ENCODE results near the gene CC2D2B.
A peak's percentile ranks its signal among the peaks of the same experiment; 100 is the strongest.
"Not testable (repeated sequence)": the region's sequence is repeated elsewhere in the genome, so short reads cannot be mapped to it uniquely, and the experiment has no call there.

The CC2D2B gene

GRCh38 chr10:95906677-95907455 is 909 bp upstream of the CC2D2B start:
- peak; percentile 56 for DNase-seq

DNA sequence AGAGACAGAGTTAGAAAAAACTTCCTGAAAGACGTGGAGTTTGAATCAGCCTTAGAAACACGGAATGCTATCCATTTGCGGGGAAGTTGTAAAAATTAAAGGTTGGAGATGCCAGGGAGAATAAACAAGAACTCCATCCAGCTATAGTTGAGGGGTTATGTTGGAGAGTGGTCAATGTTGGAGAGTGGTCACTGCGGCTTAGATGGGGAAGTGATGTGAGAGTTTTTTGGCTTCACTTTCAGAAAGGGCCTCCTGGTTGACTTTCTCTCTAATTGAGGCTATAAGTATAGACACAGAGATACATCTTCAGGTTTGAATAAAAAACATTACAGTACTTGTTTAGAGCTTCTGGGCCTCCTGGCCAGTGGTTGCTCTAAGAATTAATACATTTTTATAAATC is 675 bp downstream of the CC2D2B start:
- DNase-seq = no peak

GRCh38 chr10:95909561-95909960 is 1.8 kb downstream of the CC2D2B start:
- DNase-seq = no peak

DNA sequence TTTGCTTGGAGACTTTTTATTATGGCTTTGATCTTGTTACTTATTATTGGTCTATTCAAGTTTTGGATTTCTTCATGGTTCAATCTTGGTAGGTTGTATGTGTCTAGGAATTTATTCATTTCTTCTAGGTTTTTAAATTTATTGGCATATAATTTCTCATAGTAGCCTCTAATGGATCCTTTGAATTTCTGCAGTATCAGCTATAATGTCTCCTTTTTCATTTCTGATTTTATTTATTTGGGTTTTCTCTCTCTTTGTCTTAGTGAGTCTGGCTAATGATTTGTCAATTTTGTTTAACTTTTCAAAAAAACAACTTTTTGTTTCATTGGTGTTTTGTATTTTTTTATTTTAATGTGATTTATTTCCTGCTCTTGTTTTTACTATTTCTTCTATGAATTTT is 8.3 kb downstream of the CC2D2B start:
- DNase-seq = not testable (repeated sequence)

DNA sequence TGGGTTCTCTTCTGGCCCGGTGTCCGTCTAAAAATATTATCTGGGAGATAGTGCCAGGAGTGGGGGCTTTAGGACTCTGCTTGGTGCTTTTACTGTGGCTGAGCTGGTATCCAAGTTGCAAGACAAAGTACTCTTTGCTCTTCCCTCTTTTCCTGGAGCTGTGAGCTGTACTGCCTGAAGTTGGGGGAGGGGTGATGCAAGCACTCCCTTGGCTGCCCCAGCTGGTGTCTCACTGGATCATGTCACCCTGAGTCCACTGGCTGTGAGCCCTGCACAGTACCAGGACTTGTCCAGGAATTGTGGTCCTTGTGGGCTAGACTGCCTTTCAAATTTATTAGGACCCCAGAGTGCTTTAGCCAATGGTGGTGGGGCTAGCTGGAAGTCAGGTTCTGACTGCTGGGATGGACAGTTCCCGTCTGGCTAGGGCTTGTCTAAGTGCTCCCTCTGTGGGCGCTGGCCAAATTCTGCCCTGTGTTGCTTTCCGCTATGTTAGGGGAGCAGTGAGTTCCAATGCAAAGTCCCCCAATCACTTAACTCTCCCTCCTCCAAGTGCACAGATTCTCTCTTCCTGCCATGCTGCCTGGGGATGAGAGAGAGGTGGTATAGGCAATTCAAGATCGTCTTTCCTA is 13.1 kb downstream of the CC2D2B start:
- no peak for DNase-seq

GRCh38 chr10:95925033-95925432 is 17.3 kb downstream of the CC2D2B start:
- DNase-seq = no peak

- DNase-seq = no peak
These were observed 27.7 kb downstream of the CC2D2B start for GRCh38 chr10:95935429-95935828.

- no peak for DNase-seq
These were observed 33.3 kb downstream of the CC2D2B start for GRCh38 chr10:95941115-95941514.

DNA sequence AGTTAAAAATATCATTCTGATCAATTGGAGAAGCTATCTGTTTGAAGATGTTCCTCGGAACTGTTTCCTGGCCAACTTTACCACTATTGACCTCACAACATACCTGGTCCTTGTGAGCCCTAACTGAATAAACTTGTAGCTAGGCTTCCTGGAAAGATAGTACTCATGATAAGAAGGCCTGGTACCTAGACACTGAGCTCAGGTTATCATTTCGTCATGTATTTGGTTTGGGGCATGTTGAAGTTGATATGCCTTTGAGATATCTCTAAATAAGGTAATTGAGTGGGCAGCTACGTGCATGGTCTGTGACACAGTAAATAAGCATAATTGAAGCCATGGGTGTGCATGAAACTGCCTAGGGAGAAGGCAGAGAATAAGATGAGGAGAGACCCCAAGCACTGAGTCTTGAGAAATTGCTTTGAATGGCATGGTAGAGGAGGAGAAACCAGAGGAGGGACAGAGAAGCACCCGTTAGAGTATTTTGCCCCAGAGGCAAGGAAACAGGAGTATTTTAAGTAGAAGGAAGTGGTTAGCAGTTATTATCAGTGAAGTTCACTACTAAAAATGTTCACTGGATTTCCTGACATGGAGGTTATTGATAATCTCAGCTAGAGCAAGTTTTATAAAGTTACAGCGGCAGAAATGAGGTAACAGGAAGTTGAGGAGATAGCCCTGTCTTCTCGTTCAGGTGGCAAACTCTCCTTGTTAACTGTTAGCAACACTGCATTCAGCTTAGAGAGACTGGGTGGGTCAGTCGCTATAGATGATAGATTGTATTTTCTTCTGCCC is 55.6 kb downstream of the CC2D2B start:
- DNase-seq = no peak

- DNase-seq = no peak
These were observed 56.2 kb downstream of the CC2D2B start for GRCh38 chr10:95963991-95964389.

DNA sequence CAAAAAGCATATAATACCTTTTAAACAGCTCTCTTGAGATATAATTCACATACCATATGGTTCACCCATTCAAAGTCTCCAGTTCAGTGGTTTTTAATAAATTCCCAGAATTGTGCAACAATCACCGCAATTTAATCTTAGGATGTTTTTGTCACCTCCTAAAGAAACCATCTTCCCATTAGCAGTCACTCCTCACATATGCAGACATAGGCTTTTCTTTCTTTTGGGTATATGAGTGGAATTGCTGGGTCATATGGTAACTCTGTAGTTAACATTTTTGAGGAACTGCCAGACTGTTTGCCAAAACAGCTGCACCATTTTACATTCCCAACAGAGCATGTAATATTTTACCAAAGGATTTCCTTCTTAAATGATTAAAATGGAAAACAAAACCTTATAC is 57.0 kb downstream of the CC2D2B start:
- no peak for DNase-seq

DNA sequence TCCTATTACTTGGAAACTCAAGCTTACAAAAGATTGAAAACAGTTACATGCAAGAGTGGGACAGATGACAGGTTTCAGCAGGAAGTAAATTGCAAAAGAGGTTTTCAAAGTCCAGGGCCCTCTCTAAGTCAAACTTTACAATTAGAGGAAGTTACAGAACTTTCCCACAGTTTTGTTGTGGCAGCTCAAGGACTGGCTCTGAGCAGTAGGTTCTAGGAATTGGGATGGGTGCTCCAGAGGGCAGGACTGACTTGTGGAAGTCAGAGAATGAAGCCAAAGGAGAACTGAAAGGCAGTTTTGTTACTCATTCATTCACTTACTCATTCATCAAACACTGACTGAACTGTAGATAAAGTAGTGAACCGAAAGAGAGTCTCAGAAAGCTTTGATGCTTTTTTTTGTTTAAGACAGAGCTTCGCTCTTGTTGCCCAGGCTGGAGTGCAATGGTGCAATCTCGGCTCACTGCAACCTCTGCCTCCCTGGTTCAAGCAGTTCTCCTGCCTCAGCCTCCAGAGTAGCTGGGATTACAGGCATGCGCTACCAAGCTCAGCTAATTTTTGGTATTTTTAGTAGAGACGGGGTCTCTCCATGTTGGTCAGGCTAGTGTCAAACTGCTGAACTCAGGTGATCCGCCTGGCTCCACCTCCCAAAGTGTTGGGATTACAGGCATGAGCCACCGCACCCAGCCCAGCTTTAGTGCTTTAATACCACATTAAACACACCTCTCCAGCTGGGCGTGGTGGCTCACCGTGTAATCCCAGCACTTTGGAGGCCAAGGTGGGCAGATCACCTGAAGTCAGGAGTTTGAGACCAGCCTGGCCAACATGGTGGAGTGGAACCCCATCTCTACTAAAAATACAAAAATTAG is 68.8 kb downstream of the CC2D2B start:
- DNase-seq = no peak

GRCh38 chr10:95982200-95982599 is 74.4 kb downstream of the CC2D2B start:
- no peak for DNase-seq

DNA sequence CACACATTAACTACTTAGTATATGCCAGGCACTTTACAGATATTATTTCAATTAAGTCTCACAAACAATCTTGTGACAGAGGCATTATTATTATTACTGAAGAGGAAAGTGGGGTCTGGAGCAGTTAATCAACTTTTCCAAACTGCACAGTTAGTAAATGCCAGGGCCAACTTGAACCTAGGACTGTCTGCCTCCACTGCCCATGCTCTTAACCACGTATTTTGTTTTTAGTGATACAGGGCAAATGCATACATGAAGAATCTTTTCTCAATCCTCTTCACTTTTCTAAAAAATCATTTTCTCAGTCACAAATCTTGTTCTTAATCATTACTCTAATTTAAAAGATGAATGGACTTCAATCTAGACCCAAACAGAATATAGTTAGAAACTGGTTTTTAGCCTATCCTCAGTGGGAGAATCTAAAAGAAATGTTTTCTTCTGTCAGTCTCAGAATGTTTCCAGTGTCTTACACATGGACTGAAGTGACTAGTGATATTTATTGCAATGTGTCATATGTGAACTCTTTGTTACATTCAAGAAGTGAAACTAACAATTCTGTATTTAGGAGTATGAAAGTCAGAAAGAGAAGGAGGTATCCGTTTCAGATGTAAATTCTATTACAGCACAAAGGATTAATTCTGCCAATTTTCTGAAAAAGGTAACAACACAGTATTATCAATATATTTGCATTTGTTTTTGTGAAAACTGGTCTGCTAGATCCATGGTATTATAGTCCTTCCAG is 80.1 kb downstream of the CC2D2B start:
- DNase-seq = no peak

- no peak for DNase-seq
These were observed 80.9 kb downstream of the CC2D2B start for GRCh38 chr10:95988702-95989101.

- not testable (repeated sequence) for DNase-seq
These were observed 86.6 kb downstream of the CC2D2B start for GRCh38 chr10:95994376-95994775.

DNA sequence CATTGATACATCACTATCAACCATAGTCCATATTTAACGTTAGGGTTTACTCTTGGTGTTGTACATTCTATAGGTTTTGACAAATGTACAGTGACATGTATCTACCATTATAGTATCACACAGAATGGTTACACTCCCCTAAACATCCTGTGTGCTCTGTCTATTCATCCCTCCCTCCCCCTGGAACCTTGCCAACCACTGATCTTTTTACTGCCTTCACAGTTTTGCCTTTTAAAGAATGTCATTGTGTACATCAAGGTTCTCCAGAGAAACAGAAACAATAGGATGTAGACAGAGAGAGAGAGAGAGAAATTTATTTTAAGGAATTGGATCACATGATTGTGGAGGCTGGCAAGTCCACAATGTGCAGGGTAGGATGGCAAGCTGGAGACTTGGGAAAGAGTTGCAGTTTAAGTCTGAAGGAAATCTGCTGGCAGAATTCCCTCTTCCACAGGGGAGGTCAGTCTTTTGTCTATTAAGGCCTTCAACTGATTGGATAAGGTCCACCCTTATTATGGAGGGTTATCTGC is 90.5 kb downstream of the CC2D2B start:
- no peak for DNase-seq

GRCh38 chr10:96013956-96014355 is 106.2 kb downstream of the CC2D2B start:
- DNase-seq = no peak

GRCh38 chr10:96014473-96015102 is 106.8 kb downstream of the CC2D2B start:
- DNase-seq = no peak

- no peak for DNase-seq
These were observed 109.5 kb downstream of the CC2D2B start for GRCh38 chr10:96017191-96017687.

- no peak for DNase-seq
These were observed 113.6 kb downstream of the CC2D2B start for GRCh38 chr10:96021332-96021731.
